Measurements from ENCODE around the gene DUS2. TPM values are rescaled to one million over a fixed set of nuclear protein-coding genes. Genes with fewer than 3 reads are reported as not detected.
"Not testable (repeated sequence)": the region's sequence is repeated elsewhere in the genome, so short reads cannot be mapped to it uniquely, and the experiment has no call there.

Gene DUS2
- polyA plus RNA-seq, 1 experiment = 14.1 TPM

GRCh38 chr16:67993207-67994039 lies 29.7 kb upstream of the DUS2 start:
- POLR2A ChIA-PET = interaction anchor here (0.6 kb wide), 1 partner anchor 235 kb away, joined by 4 read pairs; no protein-coding TSS in a partner anchor
- H3K4me3 ChIP-seq (ENCODE audit: low read depth, low read length) = peak overlapping the region; percentile 20; the same call in 1 of the 2 replicates

GRCh38 chr16:67994040-67994408 lies 29.1 kb upstream of the DUS2 start:
- H3K27me3 ChIP-seq (ENCODE audit: control insufficient read depth, insufficient read depth, low read length); H3K27ac ChIP-seq (ENCODE audit: low read depth, low read length); DNase-seq (ENCODE audit: low read depth, low spot score); H3K4me3 ChIP-seq (ENCODE audit: low read depth, low read length); H3K9me3 ChIP-seq (ENCODE audit: control insufficient read depth, insufficient read depth, low read length): not testable (repeated sequence)
- ChIA-PET POLR2A (interaction anchor here (0.6 kb wide), 1 partner anchor 235 kb away, joined by 4 read pairs; no protein-coding TSS in a partner anchor), CTCF (interaction anchor here (0.6 to 1.1 kb wide), 10 partner anchors 9 to 237 kb away, joined by 3 to 12 read pairs (median 3); no protein-coding TSS in a partner anchor)

More at GRCh38 chr16:67993207-67994039, 29.7 kb upstream of the DUS2 start:
- DNase-seq (ENCODE audit: low read depth, low spot score) = peak; percentile 13
- peak; percentile 86 for TF ChIP-seq CTCF (IDR thresholded peaks at IDR 0.05; ENCODE audit: low read depth, low read length)
- Histone ChIP-seq H3K9me3 (ENCODE audit: control insufficient read depth, insufficient read depth, low read length) (no peaks in the 10 kb centered on the region; the same call in 1 of the 2 replicates), H3K27me3 (ENCODE audit: control insufficient read depth, insufficient read depth, low read length) (no peaks in the 10 kb centered on the region), H3K27ac (ENCODE audit: low read depth, low read length) (no peak overlapping the region)
- CTCF ChIA-PET = interaction anchor here (0.6 to 1.1 kb wide), 11 partner anchors 8 to 238 kb away, joined by 3 to 12 read pairs (median 3); no protein-coding TSS in a partner anchor

GRCh38 chr16:67995423-67995822 lies 27.7 kb upstream of the DUS2 start:
- no peak for DNase-seq (ENCODE audit: low read depth, low spot score)
- POLR2A ChIA-PET = no interaction called here
- H3K27ac ChIP-seq (ENCODE audit: low read depth, low read length) = no peak overlapping the region
- CTCF ChIA-PET = interaction anchor here (1.6 kb wide), 1 partner anchor 45 kb away, joined by 4 read pairs; no protein-coding TSS in a partner anchor
- no peaks in the 10 kb centered on the region; the same call in 1 of the 2 replicates for H3K9me3 ChIP-seq (ENCODE audit: control insufficient read depth, insufficient read depth, low read length)
- no peaks in the 10 kb centered on the region for H3K27me3 ChIP-seq (ENCODE audit: control insufficient read depth, insufficient read depth, low read length)
- H3K4me3 ChIP-seq (ENCODE audit: low read depth, low read length) = no peak overlapping the region
- TF ChIP-seq CTCF (IDR thresholded peaks at IDR 0.05; ENCODE audit: low read depth, low read length) = no peak

- no peak for DNase-seq (ENCODE audit: low read depth, low spot score)
- ChIA-PET POLR2A (no interaction called here), CTCF (interaction anchor here (0.8 kb wide), 1 partner anchor 44 kb away, joined by 3 read pairs; no protein-coding TSS in a partner anchor)
- no peak for TF ChIP-seq CTCF (IDR thresholded peaks at IDR 0.05; ENCODE audit: low read depth, low read length)
- H3K27me3 ChIP-seq (ENCODE audit: control insufficient read depth, insufficient read depth, low read length) = no peaks in the 10 kb centered on the region
- H3K4me3 ChIP-seq (ENCODE audit: low read depth, low read length) = no peak overlapping the region
- H3K27ac ChIP-seq (ENCODE audit: low read depth, low read length) = no peak overlapping the region
- H3K9me3 ChIP-seq (ENCODE audit: control insufficient read depth, insufficient read depth, low read length) = no peaks in the 10 kb centered on the region; the same call in 1 of the 2 replicates
These were observed 26.4 kb upstream of the DUS2 start for GRCh38 chr16:67996666-67997065.

- H3K9me3 ChIP-seq (ENCODE audit: control insufficient read depth, insufficient read depth, low read length); DNase-seq (ENCODE audit: low read depth, low spot score); H3K27me3 ChIP-seq (ENCODE audit: control insufficient read depth, insufficient read depth, low read length); H3K27ac ChIP-seq (ENCODE audit: low read depth, low read length); H3K4me3 ChIP-seq (ENCODE audit: low read depth, low read length); CTCF ChIA-PET: not testable (repeated sequence)
- POLR2A ChIA-PET = interaction anchor here (0.7 kb wide), 1 partner anchor 15 kb away, joined by 3 read pairs; no protein-coding TSS in a partner anchor
These were observed 24.8 kb upstream of the DUS2 start for GRCh38 chr16:67998231-67998778.

GRCh38 chr16:67998779-67999688 lies 24.1 kb upstream of the DUS2 start, which contains the start of gene DPEP2:
Gene DPEP2, minus strand, starts transcription at chr16:67999484. Its CDS starts 6,272 bp downstream, at chr16:67993212.
- DNase-seq (ENCODE audit: low read depth, low spot score); H3K9me3 ChIP-seq (ENCODE audit: control insufficient read depth, insufficient read depth, low read length); CTCF ChIA-PET; H3K27ac ChIP-seq (ENCODE audit: low read depth, low read length); H3K27me3 ChIP-seq (ENCODE audit: control insufficient read depth, insufficient read depth, low read length); H3K4me3 ChIP-seq (ENCODE audit: low read depth, low read length): not testable (repeated sequence)
- POLR2A ChIA-PET = interaction anchor here (0.7 kb wide), 1 partner anchor 15 kb away, joined by 3 read pairs; no protein-coding TSS in a partner anchor

All from AG04450 (cell line).